HUDEP-2 (cell line): ENCODE data around the gene ATMIN.

Source experiments
- DNase-seq, 76 experiments: peaks; one replicate each; lab custom pipeline; 2025; ENCODE audit not compliant: unreplicated experiment in 76 of 76; lab: John Stamatoyannopoulos, UW

The ATMIN gene

GRCh38 chr16:81066681-81067080 lies 31.0 kb downstream of the ATMIN start:
- DNase-seq = no peak

- no peak for DNase-seq
Measured at GRCh38 chr16:81067166-81067565, 31.5 kb downstream of the ATMIN start.

- no peak for DNase-seq
Measured at GRCh38 chr16:81069063-81069462, 33.4 kb downstream of the ATMIN start.

GRCh38 chr16:81070979-81071378 lies 35.3 kb downstream of the ATMIN start:
- DNase-seq = no peak

- peak in 1 of 76 experiments; percentile 10 for DNase-seq
Measured at GRCh38 chr16:81071805-81072204, 36.2 kb downstream of the ATMIN start.

- no peak for DNase-seq
Measured at GRCh38 chr16:81073560-81074330, 38.1 kb downstream of the ATMIN start.

- DNase-seq = peak in 73 of 76 experiments; percentile 42 to 99 (median 88)
Measured at GRCh38 chr16:81076566-81077075, 41.0 kb downstream of the ATMIN start.

- peak in 74 of 76 experiments; percentile 62 to 99 (median 92) for DNase-seq
Measured at GRCh38 chr16:81077076-81077940, 41.7 kb downstream of the ATMIN start, which contains the start of gene C16orf46. Gene C16orf46, minus strand, starts transcription at chr16:81077238. Its CDS starts 13,283 bp downstream, at chr16:81063955.

GRCh38 chr16:81080233-81080632 lies 44.6 kb downstream of the ATMIN start:
- DNase-seq = no peak

- DNase-seq = no peak
Measured at GRCh38 chr16:81081014-81081413, 45.4 kb downstream of the ATMIN start.

- DNase-seq = no peak
Measured at GRCh38 chr16:81088836-81089235, 53.2 kb downstream of the ATMIN start.

- no peak for DNase-seq
Measured at GRCh38 chr16:81094771-81095251, 59.2 kb downstream of the ATMIN start.

- DNase-seq = peak in 9 of 76 experiments; percentile 7 to 44 (median 29)
Measured at GRCh38 chr16:81095653-81095952, 60.0 kb downstream of the ATMIN start.

GRCh38 chr16:81095953-81096714 lies 60.5 kb downstream of the ATMIN start, which contains the start of gene GCSH:
Gene GCSH, minus strand, starts transcription at chr16:81096395. Its CDS starts 117 bp downstream, at chr16:81096278.
- DNase-seq = peak; percentile 42 to 99 (median 98)

- peak in 7 of 76 experiments; percentile 5 to 61 (median 31) for DNase-seq
Measured at GRCh38 chr16:81096715-81097208, 61.1 kb downstream of the ATMIN start.
